ENCODE results near the gene DPP7.
"Not testable (repeated sequence)": the region's sequence is repeated elsewhere in the genome, so short reads cannot be mapped to it uniquely, and the experiment has no call there.

DPP7 gene

DNA sequence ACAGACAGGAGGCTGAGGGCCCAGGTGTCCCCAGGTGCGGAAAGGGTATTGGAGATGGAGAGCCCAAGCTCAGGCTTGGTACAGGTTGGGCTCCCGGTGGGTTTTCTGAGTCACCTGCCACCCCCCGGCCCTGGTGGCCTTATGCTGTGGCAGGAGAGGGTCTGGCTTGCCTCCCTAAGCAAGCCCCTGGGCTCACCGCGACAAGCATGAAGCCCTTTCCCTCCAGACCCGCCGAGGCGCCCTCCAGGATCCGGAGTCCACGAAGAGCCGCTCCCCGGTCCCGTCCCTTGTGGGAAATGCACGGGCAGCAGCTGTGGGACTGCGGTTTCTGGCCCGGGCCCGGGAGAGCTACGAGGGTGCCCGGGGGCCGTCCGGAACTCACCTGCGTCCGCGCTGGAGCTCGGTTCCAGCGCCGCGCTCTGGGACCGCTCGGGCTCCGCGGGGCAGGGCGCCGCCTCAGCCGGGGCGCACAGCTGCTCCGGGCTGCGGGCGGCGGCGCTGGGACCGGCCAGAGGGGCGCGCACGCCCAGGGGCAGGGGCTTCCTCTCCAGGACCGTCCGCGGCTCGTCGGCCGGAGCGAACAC, 44.9 kb downstream of the DPP7 start:
- no peak for DNase-seq

DNA sequence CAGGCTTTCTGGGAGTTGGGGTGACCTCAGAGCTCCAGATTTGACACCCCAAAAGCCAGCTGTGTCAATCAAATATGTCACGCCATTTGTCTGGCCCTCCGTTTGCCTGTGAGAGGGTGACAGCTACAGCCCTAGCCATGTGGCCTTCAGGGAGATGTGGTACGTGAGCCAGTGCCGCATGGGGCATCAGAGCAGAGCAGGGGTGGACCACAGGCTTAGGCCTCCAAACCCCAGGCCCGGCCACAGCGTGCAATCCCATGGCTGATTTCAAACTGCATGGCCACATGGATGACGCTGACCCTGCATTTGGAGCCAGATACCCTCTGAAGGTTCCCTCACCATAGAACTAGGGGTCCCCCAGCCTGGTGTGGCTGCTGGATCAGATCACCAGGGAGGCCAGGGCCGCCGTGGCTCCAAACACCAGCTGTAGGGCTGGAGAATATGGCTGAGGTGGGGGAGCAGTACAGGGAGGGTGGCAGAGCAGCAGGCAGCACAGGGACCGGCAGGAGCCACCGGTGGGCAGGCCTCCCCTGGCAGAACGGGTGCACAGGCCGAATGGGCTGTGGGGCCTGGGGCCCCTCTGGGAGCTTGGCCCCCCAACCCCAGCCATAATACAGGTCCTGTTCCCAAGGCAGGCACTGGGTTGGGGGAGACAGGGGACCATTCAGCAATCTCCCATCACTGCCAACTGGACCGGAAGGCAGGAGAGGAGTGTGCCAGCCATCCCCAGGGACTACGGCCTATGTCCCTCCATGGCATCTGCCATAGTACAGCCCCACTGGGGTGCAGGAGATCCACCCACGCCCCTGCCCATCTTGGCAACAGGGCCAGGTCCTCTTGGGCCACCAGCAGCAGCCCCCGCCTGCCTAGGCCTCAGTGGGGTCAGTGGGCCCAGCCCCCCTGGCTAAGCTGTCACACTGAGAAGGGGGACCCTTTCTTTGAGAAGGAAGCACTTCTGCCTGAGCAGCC, 45.7 kb downstream of the DPP7 start:
- no peak for DNase-seq

DNA sequence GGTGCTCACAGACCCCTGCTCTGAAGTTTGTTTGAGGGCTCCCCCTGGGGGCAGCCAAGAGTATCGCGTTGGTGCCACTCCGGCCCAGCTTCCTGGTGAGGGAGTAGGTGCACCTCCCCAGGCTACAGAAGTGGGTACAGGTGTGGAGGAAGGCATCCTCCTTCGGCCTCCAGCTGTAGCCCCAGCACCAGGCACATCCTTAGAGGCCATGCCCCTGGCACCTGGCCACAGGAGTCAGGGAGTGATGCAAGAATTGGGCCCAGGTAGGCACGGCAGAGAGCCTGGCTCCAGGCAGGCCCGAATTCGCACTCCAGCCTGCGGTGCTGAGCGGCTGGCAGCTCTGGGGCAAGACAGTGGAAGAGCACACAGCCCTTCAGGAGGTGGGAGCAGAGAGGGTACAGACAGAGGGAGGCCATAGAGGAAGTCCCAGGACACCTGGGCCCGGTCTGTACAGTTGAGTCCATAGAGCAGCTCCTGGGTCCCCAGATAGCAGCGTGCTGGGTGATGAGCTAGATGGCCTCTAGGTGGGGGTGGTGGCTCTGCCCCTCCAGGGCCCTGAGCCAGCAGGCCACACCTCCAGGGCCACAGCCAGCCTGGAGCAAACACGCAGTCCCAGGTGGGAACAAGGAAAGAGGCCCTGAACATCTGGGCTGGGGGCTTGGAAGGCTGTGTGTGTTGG, 46.5 kb downstream of the DPP7 start:
- peak; percentile 68 for DNase-seq

DNA sequence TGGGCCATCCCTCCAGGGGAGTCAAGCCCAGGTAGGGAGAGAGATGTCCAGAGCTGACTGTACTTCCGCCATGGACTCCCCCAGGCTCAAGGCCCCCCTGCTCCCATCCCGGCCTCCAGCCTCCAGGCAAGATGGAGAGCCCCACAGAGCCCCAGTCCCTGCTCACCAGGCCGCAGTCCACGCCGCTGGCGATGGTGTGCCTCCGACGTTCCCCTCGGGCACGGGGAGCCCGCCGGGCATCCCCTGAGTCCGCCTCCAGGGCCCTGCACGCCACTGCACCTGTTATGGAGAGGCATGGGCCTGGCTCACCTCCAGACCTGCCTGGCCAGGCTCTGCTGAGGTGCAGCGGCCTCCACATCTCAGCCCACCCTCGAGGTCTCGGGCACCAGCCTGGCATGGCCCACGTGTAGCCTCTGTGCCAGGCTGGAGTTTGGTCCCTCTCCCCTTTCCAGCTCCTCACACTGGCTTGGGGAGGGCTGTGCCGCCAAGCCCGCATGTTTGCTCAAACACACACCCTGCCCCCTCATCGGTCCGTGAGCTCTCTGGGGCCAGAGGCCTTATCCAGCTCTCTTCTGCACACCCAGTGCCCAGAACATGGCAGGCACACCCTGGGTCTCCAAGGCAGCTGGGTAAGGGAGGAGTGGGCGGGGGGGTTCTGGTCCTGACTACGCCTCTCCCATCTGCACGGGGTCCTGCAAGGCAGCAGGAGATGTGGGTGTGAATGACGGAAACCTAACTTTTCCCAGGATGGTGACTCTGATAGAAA, 48.3 kb downstream of the DPP7 start:
- DNase-seq: no peak

DNA sequence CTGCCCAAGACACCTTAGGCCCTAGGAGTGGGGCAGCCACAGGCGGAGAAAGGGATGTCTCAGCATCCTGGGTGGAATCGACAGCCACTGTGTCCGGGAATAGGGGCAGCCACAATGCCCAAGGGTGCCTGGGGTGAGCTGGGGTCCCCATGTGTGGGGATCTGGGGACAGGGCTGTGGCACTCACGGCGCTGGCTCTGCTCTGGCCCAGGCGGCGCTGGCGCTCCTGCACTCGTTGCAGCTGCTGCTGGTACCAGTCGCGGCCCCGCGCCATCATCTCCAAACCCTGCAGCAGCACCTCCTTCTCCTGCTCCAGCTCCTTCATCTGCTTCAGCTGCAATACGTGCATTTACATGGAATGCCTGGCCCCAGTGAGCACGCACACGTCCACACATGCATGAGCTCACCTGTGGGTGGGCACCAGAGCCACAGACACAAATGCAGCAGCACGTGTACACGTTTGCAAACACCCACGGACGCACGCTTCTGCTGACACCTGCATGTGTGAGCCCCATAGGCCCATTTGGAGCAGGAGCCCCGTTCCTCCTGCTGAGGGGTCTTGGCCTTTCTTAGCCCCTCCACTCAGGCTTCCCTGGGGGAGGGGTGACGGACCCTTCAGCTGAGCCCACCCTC, 49.1 kb downstream of the DPP7 start:
- DNase-seq: no peak

DNA sequence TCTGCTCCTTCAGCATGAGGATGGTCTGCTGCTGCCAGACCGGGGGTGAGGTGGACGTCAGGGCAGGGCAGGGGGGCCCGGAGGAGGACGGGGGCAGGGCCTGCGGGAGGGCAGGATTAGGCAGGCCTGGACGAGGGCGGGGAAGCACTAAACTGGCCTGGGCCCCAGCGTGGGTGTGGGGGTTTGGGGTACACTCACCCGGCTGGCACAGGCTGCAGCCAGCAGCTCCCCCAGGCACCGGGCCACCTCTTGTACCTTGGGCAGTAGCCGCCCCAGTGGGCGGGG, 49.7 kb downstream of the DPP7 start:
- no peak for DNase-seq

DNA sequence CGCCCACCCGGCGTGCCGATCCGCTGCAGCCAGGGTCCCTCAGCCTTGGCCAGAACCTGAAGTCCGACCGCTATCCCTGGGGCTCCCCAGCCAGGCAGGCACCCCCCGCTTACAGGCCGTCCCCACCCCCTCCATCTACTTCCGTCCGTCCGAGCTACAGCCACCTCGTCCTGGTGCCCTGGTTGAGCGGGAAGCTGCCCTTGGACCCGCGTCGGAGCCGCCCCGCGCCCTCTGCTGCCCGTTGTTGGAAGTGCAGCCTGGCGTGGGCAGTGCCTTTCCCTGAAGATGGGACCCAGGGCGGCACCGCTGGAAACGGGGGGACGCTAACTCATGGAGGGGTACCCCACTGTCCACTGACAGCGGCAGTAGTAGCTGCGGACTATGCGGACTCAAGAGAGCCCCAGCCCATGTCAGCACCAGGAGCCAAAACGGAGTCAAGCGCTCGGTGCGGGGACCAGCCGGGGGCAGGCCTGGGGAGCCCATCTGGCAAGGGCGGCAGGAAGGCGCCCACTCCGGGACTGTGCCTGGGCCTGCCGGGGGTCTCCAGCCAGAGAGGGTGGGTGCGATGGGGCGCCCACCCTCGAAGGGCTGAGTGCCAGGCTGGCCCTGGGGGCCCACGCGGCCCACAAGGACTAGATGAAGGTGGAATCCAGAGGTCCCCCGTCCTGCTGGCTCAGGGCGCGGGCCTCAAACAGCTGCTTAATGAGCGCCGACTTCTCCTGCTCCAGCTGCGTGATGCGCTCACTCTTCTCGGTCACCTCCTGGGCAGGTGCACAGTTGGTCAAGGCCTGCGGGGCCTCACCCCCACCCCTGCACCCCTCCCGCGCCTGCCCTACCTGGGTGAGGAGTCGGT, 50.3 kb downstream of the DPP7 start:
- peak; percentile 31 for DNase-seq

DNA sequence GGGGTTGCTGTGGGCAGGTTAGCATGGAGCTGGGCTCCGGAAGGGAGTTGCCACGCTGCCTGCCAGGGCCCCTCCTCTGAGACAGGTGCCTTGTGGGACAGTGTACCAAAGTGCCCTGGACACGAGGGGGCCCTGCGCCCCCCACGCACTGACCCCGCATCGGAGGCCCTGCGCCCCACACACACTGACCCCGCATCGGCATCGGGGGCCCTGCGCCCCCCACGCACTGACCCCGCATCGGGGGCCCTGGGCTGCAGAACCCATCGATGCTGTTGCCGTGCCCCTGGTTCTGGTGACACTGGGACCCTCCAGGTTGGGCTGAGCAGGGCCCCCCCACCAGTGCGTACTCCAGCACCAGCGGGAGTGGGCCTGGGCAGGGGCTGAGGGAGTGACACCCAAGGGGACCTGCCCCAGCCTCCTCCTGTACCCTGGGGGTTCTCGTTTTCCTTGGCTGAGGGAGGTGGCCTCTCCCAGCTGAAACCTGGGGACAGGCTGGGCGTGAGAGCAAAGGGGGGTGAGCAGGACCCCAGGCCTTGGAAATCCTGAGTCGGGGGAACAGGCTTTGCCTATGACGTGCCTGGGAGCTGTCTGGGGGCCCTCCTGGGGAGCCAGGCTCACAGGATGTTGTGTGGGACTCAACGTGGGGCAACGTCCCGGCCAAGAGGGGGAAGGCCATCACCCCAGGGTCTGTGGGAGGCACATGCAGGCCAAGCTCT, 51.1 kb downstream of the DPP7 start:
- DNase-seq: no peak

DNA sequence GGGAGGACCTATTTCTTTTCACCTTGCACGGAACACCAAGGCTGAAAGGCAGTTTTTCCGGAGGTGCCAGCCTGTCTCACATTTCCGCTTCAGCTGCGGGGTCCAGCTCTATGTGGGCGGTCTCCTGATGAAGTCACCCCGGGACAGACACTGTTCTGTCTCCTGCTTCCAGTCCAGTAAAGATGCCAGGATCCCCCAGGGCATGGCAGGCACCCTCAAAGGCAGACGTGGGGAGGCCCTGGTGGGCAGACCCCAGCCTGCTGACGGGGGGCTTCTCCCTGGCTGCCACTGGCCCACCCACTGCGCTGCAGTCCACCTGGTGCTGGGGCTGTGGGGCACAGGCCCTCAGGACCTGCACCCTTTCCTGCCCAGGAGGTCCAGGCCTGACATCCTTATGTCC, 51.7 kb downstream of the DPP7 start:
- not testable (repeated sequence) for DNase-seq

DNA sequence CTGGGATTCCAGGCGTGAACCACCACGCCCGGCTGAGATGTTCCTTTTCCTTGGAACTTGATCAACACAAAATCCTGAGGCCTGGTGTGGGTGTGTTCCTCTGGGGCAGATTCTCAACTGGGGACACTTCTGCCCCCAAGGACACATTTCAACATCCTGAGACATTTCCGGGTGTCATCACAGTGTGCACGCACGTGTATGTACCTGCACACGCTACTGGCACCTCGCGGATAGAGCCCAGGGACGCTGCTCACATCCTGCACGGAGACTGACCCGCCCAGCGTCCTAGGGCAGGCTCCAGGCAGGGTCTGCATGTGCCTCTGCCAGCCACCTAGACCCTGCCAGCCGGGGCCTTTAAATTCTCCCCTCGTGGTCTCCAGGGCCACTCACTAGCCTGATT, 52.1 kb downstream of the DPP7 start:
- DNase-seq: no peak

Data from fibroblast of skin of abdomen (primary cell).